Muscle layer of duodenum (tissue), 2 donors: ENCODE results near the gene SNX14.
"Not testable (repeated sequence)": the region's sequence is repeated elsewhere in the genome, so short reads cannot be mapped to it uniquely, and the experiment has no call there.

Experiments
- H3K27ac ChIP-seq: one replicate; pipeline ENCODE4 v1.7.0; 2013; ENCODE audit warnings: mild to moderate bottlenecking, low read length
- H3K27me3 ChIP-seq: one replicate; pipeline ENCODE4 v1.7.0; 2013; ENCODE audit warnings: low read depth, mild to moderate bottlenecking, control low read depth, low read length
- H3K36me3 ChIP-seq, 2 donors: one replicate each; pipeline ENCODE4 v1.7.0; 2013; ENCODE audit warnings: low read length in 2 of 2, control low read depth in 1 of 2, mild to moderate bottlenecking in 1 of 2; ENCODE audit not compliant: insufficient read depth in 2 of 2, control insufficient read depth in 1 of 2
- H3K4me1 ChIP-seq, 2 donors: one replicate each; pipeline ENCODE4 v1.7.0; 2013; ENCODE audit warnings: low read length in 2 of 2, mild to moderate bottlenecking in 2 of 2, control low read depth in 1 of 2, moderate library complexity in 1 of 2; ENCODE audit not compliant: insufficient read depth in 2 of 2, control insufficient read depth in 1 of 2
- H3K4me3 ChIP-seq, 2 donors: one replicate each; pipeline ENCODE4 v1.7.0; 2013; ENCODE audit warnings: low read length in 2 of 2, low read depth in 1 of 2, mild to moderate bottlenecking in 1 of 2
- H3K9me3 ChIP-seq, 2 donors: one replicate each; pipeline ENCODE4 v1.7.0; 2013; ENCODE audit warnings: low read length in 2 of 2, control low read depth in 1 of 2, mild to moderate bottlenecking in 1 of 2; ENCODE audit not compliant: control insufficient read depth in 1 of 2
- donor health status: healthy.

SNX14 gene

GRCh38 chr6:85581572-85581971, 12.1 kb downstream of the SNX14 start:
- no peaks in the 10 kb centered on the region for H3K36me3 ChIP-seq
- no peak overlapping the region for H3K27ac ChIP-seq
- no peaks in the 10 kb centered on the region for H3K4me1 ChIP-seq
- H3K4me3 ChIP-seq: no peak overlapping the region
- no peaks in the 10 kb centered on the region for H3K27me3 ChIP-seq
- H3K9me3 ChIP-seq: no peaks in the 10 kb centered on the region

DNA sequence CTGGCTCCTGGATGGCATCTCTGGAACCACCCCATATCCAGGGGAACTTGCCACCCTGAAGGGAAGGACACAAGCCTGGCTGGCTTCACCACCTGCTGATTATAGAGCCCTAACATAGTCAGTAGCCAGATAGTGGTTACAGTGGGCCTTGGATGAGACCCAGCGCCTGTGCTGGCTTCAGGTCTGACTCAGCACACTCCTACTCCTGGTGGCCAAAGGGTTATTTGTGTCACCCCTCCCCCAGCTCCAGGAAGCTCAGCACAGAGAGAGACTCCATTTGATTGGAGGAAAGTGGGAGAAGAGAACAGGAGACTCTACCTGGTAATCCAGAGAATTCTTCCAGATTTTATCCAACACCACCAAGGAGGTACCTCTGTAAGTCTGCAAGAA, 12.8 kb downstream of the SNX14 start:
- H3K9me3 ChIP-seq: no peaks in the 10 kb centered on the region
- H3K4me3 ChIP-seq: no peak overlapping the region
- no peaks in the 10 kb centered on the region for H3K4me1 ChIP-seq
- no peaks in the 10 kb centered on the region for H3K36me3 ChIP-seq
- H3K27me3 ChIP-seq: no peaks in the 10 kb centered on the region
- H3K27ac ChIP-seq: no peak overlapping the region

GRCh38 chr6:85580118-85580877, 13.4 kb downstream of the SNX14 start:
- Histone ChIP-seq H3K4me1 (no peaks in the 10 kb centered on the region), H3K27ac (no peak overlapping the region), H3K9me3 (no peaks in the 10 kb centered on the region), H3K4me3 (no peak overlapping the region), H3K36me3 (no peaks in the 10 kb centered on the region), H3K27me3 (no peaks in the 10 kb centered on the region)

DNA sequence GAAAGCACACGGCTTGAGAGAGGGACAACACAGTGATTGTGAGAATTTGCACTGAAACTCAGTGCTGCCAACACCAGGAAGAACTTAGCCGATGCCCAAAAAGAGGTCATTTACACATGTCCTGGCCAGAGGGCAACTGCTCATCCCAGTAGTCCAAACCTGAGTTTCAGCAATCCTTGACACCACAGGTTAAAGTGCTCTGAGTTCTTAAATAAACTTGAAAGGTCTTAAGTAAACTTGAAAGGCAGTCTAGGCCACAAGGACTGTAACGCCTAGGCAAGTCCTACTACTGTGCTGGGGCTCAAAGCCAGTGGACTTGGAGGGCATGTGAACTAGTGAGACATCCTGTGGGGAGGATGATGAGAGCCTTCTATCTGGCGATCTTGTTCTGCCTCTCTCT, 14.1 kb downstream of the SNX14 start:
- no peaks in the 10 kb centered on the region for H3K4me1 ChIP-seq
- H3K27ac ChIP-seq: no peak overlapping the region
- no peaks in the 10 kb centered on the region for H3K36me3 ChIP-seq
- no peaks in the 10 kb centered on the region for H3K9me3 ChIP-seq
- H3K27me3 ChIP-seq: no peaks in the 10 kb centered on the region
- no peak overlapping the region for H3K4me3 ChIP-seq

DNA sequence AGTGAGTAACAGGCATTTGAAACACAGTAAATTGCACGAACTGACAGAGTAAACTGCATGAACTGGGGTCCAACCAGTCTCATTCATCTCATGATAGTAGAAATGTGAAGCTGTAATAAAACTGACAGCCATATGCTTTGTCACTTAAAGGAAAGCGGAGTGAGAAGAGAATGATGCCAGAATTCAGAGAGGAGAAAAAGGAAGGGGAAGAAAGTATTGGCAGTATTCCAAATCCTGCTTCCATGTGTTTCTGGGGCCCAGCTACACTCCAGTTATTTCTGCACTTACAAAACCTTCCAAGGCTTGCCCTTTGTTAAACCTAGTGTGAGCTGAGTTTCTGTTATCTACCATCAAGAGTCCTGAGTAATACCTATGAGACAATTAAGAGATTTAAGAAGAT, 17.2 kb downstream of the SNX14 start:
- no peaks in the 10 kb centered on the region for H3K9me3 ChIP-seq
- no peak overlapping the region for H3K4me3 ChIP-seq
- H3K27ac ChIP-seq: no peak overlapping the region
- H3K27me3 ChIP-seq: no peaks in the 10 kb centered on the region
- H3K4me1 ChIP-seq: no peaks in the 10 kb centered on the region
- H3K36me3 ChIP-seq: peaks cover 3 to 4% of the 10 kb centered on the region in 2 donors

- no peaks in the 10 kb centered on the region for H3K4me1 ChIP-seq
- H3K9me3 ChIP-seq: no peaks in the 10 kb centered on the region
- no peak overlapping the region for H3K4me3 ChIP-seq
- no peak overlapping the region for H3K27ac ChIP-seq
- H3K27me3 ChIP-seq: no peaks in the 10 kb centered on the region
- peaks cover 5 to 7% of the 10 kb centered on the region in 2 donors for H3K36me3 ChIP-seq
These were observed 18.6 kb downstream of the SNX14 start for GRCh38 chr6:85574932-85575598.

GRCh38 chr6:85569323-85569722, 24.3 kb downstream of the SNX14 start:
- no peaks in the 10 kb centered on the region for H3K9me3 ChIP-seq
- H3K27ac ChIP-seq: no peak overlapping the region
- no peak overlapping the region for H3K4me3 ChIP-seq
- peaks cover 5 to 14% of the 10 kb centered on the region in 2 donors for H3K36me3 ChIP-seq
- H3K27me3 ChIP-seq: no peaks in the 10 kb centered on the region
- no peaks in the 10 kb centered on the region for H3K4me1 ChIP-seq

- peaks cover 5 to 14% of the 10 kb centered on the region in 2 donors for H3K36me3 ChIP-seq
- H3K27ac ChIP-seq: no peak overlapping the region
- no peaks in the 10 kb centered on the region for H3K9me3 ChIP-seq
These were observed 25.2 kb downstream of the SNX14 start for GRCh38 chr6:85568411-85568810.

GRCh38 chr6:85565736-85566135, 27.9 kb downstream of the SNX14 start:
- no peak overlapping the region for H3K27ac ChIP-seq
- H3K36me3 ChIP-seq: peaks cover 0 to 7% of the 10 kb centered on the region in 2 donors
- H3K27me3 ChIP-seq: no peaks in the 10 kb centered on the region
- H3K4me3 ChIP-seq: no peak overlapping the region
- H3K4me1 ChIP-seq: no peaks in the 10 kb centered on the region
- H3K9me3 ChIP-seq: no peaks in the 10 kb centered on the region

More at GRCh38 chr6:85568411-85568810, 25.2 kb downstream of the SNX14 start:
- no peaks in the 10 kb centered on the region for H3K4me1 ChIP-seq
- H3K27me3 ChIP-seq: no peaks in the 10 kb centered on the region
- no peak overlapping the region for H3K4me3 ChIP-seq

DNA sequence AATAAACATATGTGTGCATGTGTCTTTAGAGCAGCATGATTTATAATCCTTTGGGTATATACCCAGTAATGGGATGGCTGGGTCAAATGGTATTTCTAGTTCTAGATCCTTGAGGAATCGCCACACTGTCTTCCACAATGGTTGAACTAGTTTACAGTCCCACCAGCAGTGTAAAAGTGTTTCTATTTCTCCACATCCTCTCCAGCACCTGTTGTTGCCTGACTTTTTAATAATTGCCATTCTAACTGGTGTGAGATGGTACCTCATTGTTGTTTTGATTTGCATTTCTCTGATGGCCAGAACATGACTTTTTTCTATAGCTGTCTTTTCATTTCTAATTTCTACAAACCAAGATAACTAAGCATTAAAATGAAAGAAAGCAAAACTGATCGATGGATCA, 29.4 kb downstream of the SNX14 start:
- H3K4me3 ChIP-seq, H3K27ac ChIP-seq, H3K9me3 ChIP-seq, H3K4me1 ChIP-seq, H3K27me3 ChIP-seq: not testable (repeated sequence)
- peaks cover 0 to 14% of the 10 kb centered on the region in 2 donors for H3K36me3 ChIP-seq

- Histone ChIP-seq H3K4me3 (no peak overlapping the region), H3K36me3 (peaks cover 0 to 10% of the 10 kb centered on the region in 2 donors), H3K4me1 (no peaks in the 10 kb centered on the region), H3K27me3 (no peaks in the 10 kb centered on the region), H3K27ac (no peak overlapping the region), H3K9me3 (no peaks in the 10 kb centered on the region)
These were observed 31.8 kb downstream of the SNX14 start for GRCh38 chr6:85561750-85562357.
